ENCODE results near the gene CDH2.

Gene CDH2

DNA sequence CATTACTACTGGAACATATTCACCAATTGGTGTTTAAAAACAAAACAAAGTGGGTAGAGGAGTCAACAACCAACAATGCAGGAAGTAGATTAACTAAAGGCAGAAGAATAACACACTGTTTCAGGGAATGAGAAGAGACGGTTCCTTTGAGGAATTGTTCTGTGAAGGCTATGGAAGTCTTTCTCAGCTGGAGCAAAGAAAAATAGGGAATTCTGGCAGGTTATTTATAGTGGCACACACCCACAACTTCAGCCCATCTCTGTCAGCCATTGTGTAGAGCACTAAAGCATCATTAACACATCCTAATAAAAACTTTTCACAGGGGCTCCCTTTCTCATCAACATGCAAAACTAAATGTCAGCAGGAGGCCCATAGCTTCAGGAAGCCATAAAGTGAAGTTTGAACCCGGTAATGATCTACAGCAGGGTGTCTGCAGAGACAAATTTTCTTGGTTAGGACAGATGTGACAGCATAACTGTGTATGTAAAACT, 113.6 kb downstream of the CDH2 start:
- no peak overlapping the region for H3K4me3 ChIP-seq (ENCODE audit: low read depth in 1 of 2, low read length in 1 of 2)
- no peaks in the 10 kb centered on the region for H3K9me3 ChIP-seq
- TF ChIP-seq, protein P1, sequence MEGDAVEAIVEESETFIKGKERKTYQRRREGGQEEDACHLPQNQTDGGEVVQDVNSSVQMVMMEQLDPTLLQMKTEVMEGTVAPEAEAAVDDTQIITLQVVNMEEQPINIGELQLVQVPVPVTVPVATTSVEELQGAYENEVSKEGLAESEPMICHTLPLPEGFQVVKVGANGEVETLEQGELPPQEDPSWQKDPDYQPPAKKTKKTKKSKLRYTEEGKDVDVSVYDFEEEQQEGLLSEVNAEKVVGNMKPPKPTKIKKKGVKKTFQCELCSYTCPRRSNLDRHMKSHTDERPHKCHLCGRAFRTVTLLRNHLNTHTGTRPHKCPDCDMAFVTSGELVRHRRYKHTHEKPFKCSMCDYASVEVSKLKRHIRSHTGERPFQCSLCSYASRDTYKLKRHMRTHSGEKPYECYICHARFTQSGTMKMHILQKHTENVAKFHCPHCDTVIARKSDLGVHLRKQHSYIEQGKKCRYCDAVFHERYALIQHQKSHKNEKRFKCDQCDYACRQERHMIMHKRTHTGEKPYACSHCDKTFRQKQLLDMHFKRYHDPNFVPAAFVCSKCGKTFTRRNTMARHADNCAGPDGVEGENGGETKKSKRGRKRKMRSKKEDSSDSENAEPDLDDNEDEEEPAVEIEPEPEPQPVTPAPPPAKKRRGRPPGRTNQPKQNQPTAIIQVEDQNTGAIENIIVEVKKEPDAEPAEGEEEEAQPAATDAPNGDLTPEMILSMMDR (IDR thresholded peaks at IDR 0.05) = no peak
- no peaks in the 10 kb centered on the region for H3K36me3 ChIP-seq
- H3K27me3 ChIP-seq = no peaks in the 10 kb centered on the region
- no peak overlapping the region for H3K27ac ChIP-seq
- H3K4me1 ChIP-seq (ENCODE audit: control insufficient read depth in 1 of 2, insufficient read depth in 1 of 2, low read depth in 1 of 2, low read length in 1 of 2) = no peaks in the 10 kb centered on the region

DNA sequence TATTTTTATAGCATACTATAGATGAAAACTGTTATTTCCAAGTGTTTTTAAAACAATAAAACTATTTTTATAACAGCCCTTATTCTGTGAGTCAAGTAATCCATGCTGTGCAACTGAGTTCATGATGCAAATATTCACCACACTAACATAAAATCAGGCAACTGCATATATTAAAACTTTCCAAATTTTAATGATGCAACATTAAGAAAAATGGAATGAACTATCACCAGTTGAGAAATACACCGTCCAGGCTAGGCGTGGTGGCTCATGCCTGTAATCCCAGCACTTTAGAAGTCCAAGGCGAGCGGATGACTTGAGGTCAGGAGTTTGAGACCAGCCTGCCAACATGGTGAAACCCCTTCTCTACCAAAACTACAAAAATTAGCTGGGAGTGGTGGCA, 114.5 kb downstream of the CDH2 start:
- Histone ChIP-seq H3K4me1 (ENCODE audit: control insufficient read depth in 1 of 2, insufficient read depth in 1 of 2, low read depth in 1 of 2, low read length in 1 of 2) (no peaks in the 10 kb centered on the region), H3K27me3 (no peaks in the 10 kb centered on the region), H3K4me3 (ENCODE audit: low read depth in 1 of 2, low read length in 1 of 2) (no peak overlapping the region), H3K9me3 (no peaks in the 10 kb centered on the region), H3K27ac (no peak overlapping the region), H3K36me3 (no peaks in the 10 kb centered on the region)
- TF ChIP-seq, protein P1 (IDR thresholded peaks at IDR 0.05) = no peak

- no peaks in the 10 kb centered on the region for H3K9me3 ChIP-seq
- H3K4me3 ChIP-seq (ENCODE audit: low read depth in 1 of 2, low read length in 1 of 2) = no peak overlapping the region
- H3K27ac ChIP-seq = no peak overlapping the region
- TF ChIP-seq, protein P1 (IDR thresholded peaks at IDR 0.05) = no peak
- H3K36me3 ChIP-seq = no peaks in the 10 kb centered on the region
- H3K4me1 ChIP-seq (ENCODE audit: control insufficient read depth in 1 of 2, insufficient read depth in 1 of 2, low read depth in 1 of 2, low read length in 1 of 2) = no peaks in the 10 kb centered on the region
- H3K27me3 ChIP-seq = no peaks in the 10 kb centered on the region
These were observed 117.1 kb downstream of the CDH2 start for GRCh38 chr18:28059861-28060260.

DNA sequence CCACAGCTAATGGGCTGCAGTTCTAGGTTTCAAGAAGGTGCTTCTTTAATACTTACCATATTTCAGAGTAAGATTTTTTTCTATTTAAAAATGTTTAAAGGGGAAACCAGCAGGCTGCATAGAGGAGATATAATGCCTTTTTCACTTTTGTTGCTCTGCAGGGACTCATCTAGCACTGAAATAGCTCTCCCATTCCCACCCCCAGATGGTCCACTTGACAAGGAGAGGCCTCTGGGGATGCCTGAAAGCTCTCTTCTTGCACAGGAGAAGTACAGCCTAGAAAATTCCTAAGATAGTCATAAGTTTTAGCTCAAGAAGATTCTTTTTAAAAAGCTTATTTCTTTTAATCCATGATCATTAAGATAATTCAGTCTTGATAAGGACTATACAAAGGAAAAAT, 126.4 kb downstream of the CDH2 start:
- no peaks in the 10 kb centered on the region for H3K36me3 ChIP-seq
- H3K4me1 ChIP-seq (ENCODE audit: control insufficient read depth in 1 of 2, insufficient read depth in 1 of 2, low read depth in 1 of 2, low read length in 1 of 2) = no peaks in the 10 kb centered on the region
- H3K9me3 ChIP-seq = no peaks in the 10 kb centered on the region
- TF ChIP-seq, protein P1 (IDR thresholded peaks at IDR 0.05) = no peak
- H3K4me3 ChIP-seq (ENCODE audit: low read depth in 1 of 2, low read length in 1 of 2) = no peak overlapping the region
- no peaks in the 10 kb centered on the region for H3K27me3 ChIP-seq
- no peak overlapping the region for H3K27ac ChIP-seq

DNA sequence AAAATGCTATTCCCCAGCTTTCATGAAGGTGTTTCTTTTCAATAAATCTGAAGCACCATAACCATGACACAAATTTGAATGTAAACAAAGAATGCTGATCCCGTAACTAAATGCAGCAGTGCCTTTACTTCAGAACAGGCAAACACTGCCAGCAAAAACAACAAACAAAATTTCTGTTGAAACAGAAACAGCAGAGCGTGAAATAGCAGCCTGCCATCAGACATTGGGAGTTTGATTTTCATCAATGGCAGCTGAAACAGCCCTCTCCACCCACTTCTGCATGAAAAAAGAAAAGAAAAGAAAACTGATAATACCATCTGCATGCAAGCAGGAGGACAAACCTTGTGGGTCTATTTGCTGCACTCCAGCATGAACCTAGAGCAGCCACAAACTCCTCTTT, 128.3 kb downstream of the CDH2 start:
- Histone ChIP-seq H3K9me3 (no peaks in the 10 kb centered on the region), H3K4me1 (ENCODE audit: control insufficient read depth in 1 of 2, insufficient read depth in 1 of 2, low read depth in 1 of 2, low read length in 1 of 2) (no peaks in the 10 kb centered on the region), H3K27ac (no peak overlapping the region), H3K27me3 (no peaks in the 10 kb centered on the region), H3K4me3 (ENCODE audit: low read depth in 1 of 2, low read length in 1 of 2) (no peak overlapping the region), H3K36me3 (no peaks in the 10 kb centered on the region)
- TF ChIP-seq, protein P1 (IDR thresholded peaks at IDR 0.05) = no peak

GRCh38 chr18:28045880-28046279, 131.1 kb downstream of the CDH2 start:
- Histone ChIP-seq H3K4me1 (ENCODE audit: control insufficient read depth in 1 of 2, insufficient read depth in 1 of 2, low read depth in 1 of 2, low read length in 1 of 2) (no peaks in the 10 kb centered on the region), H3K36me3 (no peaks in the 10 kb centered on the region), H3K27ac (no peak overlapping the region), H3K27me3 (no peaks in the 10 kb centered on the region), H3K9me3 (no peaks in the 10 kb centered on the region), H3K4me3 (ENCODE audit: low read depth in 1 of 2, low read length in 1 of 2) (no peak overlapping the region)
- TF ChIP-seq, protein P1 (IDR thresholded peaks at IDR 0.05) = no peak

All from neutrophil (primary cell).